Measurements from ENCODE around the gene PHLPP1.

- TF ChIP-seq CTCF (conservative IDR thresholded peaks at IDR 0.05; ENCODE audit: low read depth, low read length) (no peak), POLR2A (IDR thresholded peaks at IDR 0.05; ENCODE audit: low read depth, low read length) (no peak), BHLHE40 (IDR thresholded peaks at IDR 0.05; ENCODE audit: low read depth, low read length) (no peak), ELK1 (IDR thresholded peaks at IDR 0.05; ENCODE audit: borderline replicate concordance, low read depth, low read length) (no peak), MAFK (IDR thresholded peaks at IDR 0.05; ENCODE audit: low read depth, low read length) (no peak), CEBPB (IDR thresholded peaks at IDR 0.05; ENCODE audit: low read depth, low read length) (no peak)
Measured at GRCh38 chr18:62850619-62851306, 135.4 kb downstream of the PHLPP1 start.

Measured in IMR-90 (cell line).